Measurements from ENCODE around the gene ROR2.

Gene ROR2

GRCh38 chr9:91589101-91589553 lies 360.9 kb downstream of the ROR2 start:
- DNase-seq (ENCODE audit: low read depth in 2 of 3, low spot score in 2 of 3): no peak

GRCh38 chr9:91586282-91586681 lies 363.7 kb downstream of the ROR2 start:
- DNase-seq (ENCODE audit: low read depth in 2 of 3, low spot score in 2 of 3): no peak

DNA sequence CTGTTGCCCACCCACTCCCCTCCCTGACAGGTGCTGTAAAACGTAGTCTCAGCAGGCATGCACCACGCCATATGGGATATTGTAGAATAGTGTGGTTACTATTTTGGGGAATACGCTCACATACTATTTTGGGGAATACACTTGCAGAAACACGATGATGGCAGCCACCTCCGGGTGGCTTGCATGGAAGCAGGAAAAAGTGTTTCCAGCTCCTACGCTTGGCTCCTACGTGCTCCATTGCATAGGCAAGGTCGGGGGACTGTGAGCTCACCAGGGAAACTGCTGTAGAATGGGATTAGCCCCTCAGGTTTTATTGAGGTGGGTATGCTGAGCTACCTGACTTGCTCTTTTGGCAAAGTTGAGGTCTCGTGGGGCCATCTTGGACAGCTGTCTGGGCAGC lies 366.1 kb downstream of the ROR2 start:
- no peak for DNase-seq (ENCODE audit: low read depth in 2 of 3, low spot score in 2 of 3)

DNA sequence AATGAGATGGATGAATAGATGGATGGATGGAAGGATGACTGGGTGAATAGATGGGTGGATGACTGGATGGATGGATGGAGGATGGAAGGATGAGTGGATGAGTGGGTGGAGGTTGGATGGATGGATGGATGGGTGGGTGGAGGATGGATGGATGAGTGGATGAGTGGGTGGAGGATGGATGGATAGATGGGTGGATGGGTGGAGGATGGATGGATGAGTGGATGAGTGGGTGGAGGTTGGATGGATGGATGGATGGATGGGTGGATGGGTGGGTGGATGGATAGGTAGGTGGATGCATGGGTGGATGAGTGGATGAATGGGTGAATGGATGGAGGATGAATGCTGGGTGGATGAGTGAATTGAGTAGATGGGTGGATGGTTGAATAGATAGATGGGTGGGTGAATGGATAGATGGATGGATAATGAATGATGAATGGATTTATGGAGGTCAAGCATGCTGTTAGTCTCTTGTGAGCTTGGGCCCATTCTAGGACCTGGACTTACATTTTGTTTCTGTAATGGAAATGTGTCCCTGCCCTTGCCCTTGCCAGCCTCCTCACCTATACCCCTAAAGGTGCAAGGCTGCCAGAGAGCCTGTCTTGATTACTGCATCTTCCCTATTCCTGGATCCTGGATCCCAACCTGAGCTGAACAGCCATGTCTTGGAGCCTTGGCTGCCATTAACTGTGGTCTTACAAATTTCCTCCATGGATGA lies 366.7 kb downstream of the ROR2 start:
- DNase-seq (ENCODE audit: low read depth in 2 of 3, low spot score in 2 of 3): no peak

DNA sequence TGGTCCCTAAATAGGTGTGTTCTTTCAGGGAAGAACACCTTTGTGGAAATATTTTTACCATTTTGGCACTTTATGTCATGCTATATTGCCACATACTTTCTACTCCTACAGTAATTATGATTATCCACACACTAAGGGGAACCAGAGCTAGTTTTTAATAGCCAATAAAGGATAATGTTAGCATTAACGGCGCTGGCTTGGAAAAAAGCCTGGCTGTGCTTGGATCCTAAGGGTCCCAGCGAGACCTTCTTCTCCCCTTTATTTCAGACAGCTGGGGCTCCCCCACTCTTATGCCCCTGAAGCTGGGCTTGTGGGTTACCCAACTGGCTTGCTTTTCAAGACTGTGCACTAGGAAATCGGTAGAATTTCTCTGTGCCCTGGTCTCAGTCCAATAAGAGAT lies 367.8 kb downstream of the ROR2 start:
- no peak for DNase-seq (ENCODE audit: low read depth in 2 of 3, low spot score in 2 of 3)

GRCh38 chr9:91580136-91580535 lies 369.9 kb downstream of the ROR2 start:
- no peak for DNase-seq (ENCODE audit: low read depth in 2 of 3, low spot score in 2 of 3)

- DNase-seq (ENCODE audit: low read depth in 2 of 3, low spot score in 2 of 3): no peak
Measured at GRCh38 chr9:91578911-91579310, 371.1 kb downstream of the ROR2 start.

DNA sequence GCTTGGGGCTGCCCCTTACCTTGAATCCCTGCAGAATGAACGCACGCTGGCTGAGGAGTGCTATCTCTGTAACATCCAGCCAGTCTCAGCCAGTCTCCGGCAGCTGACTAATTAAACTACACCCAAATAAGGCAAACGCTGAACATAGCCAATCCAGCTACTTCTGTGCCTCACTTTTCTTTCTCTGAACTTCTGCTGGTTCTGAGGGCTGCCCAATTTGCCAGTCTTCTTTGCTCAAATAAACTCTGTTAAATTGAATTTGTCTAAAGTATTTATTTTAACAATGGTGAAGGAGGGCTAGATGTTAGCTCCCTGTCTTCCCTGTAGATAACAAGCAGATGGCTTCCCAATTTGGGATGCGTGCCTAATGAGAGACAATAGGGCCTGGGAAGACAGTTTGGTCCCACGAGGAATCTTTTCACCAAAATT lies 372.4 kb downstream of the ROR2 start:
- no peak for DNase-seq (ENCODE audit: low read depth in 2 of 3, low spot score in 2 of 3)

- DNase-seq (ENCODE audit: low read depth in 2 of 3, low spot score in 2 of 3): no peak
Measured at GRCh38 chr9:91572811-91573210, 377.2 kb downstream of the ROR2 start.

DNA sequence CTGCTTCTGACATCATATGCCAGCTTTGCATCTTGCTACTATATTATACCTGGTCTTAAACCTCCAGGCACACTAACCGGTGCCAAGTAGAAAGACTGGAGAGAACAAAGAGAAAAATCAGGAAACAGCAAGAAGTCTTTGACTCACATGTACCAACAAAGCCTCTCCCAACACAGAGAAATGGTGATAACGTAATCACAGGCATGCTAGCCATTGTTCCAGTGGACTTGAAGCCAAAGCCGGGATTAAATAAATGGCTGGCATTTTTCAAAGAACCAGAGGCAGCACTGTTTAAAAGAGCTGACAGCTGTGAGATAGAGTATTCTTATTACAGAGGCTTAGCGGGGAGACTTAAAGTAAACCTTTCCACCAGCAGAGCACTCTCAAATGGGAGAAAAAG lies 378.0 kb downstream of the ROR2 start:
- DNase-seq (ENCODE audit: low read depth in 2 of 3, low spot score in 2 of 3): no peak

GRCh38 chr9:91571036-91571435 lies 379.0 kb downstream of the ROR2 start:
- no peak for DNase-seq (ENCODE audit: low read depth in 2 of 3, low spot score in 2 of 3)

DNA sequence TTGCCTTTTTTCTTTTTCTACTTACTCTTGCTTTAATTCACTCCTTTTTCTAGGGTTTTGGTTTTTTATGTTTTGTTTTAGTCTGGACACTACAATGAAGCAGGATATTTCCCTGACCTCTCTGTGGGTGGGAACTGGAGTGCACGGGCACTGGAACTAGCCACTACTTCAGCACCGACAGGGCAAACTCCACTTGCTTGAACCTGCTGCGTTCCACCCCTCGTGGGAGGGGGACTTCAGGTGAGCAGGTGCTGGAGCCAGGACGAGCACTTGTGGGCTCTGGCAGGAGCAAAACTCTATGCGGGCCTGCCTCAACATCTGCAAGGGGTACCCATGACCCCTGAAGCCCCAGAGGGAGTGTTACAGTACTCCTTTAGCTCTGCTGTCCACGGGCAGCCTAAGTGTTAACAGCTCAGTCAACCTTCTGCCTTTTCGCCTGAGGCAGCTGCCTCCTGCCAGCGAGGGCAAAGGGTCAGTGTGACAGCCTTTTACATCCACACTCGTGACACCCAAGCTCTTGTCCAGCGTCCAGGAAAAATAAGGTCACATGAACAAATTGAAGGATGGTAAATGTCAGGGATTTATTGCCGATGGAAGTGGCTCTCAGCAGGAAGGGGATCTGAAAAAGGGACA lies 382.3 kb downstream of the ROR2 start:
- DNase-seq (ENCODE audit: low read depth in 2 of 3, low spot score in 2 of 3): no peak

DNA sequence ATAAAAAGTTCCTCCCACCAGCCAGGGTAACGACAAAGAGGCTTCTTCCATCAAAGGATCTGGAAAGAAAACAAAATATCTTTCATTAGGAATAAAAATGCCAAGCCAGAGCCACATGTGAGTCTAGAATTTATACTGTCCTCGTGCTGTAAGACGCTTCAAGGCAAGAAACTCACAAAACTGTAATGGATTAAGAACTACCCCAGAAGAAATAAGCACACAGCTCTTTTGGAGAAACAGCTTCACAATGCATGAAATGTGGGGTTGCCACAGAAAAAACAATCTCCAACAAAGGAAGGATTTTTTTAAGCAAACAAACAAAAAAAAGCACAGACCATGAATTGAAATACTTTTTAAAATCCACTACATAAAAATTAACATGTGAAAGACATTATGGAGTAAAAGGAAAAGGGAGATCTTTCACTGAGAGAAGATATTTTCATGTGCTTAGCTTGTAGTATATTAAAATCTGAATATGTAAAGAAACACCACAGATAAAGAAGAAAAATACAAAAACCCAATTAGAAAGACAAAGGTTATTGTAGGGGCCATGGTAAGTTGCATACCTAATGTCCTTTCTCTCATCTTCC lies 385.9 kb downstream of the ROR2 start:
- no peak for DNase-seq (ENCODE audit: low read depth in 2 of 3, low spot score in 2 of 3)

GRCh38 chr9:91562416-91562815 lies 387.6 kb downstream of the ROR2 start:
- DNase-seq (ENCODE audit: low read depth in 2 of 3, low spot score in 2 of 3): no peak

DNA sequence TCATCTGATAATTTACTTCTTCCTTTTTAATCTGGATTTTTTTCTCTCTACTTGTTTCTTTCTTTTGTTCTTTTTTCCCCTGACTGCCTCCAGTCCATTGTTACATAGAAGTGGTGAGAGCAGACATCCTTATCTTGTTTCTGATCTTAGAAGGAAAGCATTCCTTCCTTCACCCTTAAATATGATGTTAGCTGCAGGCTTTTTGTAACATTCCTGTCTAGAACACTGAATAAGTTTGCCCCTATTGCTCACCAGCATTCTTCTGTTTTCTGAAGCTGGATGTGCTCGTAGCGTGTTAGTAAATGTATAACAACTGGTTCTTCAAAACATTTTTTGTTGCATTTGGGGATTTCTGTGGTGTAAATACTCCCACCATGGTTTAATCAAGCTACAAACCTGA lies 389.7 kb downstream of the ROR2 start:
- DNase-seq (ENCODE audit: low read depth in 2 of 3, low spot score in 2 of 3): no peak

GRCh38 chr9:91558879-91559278 lies 391.1 kb downstream of the ROR2 start:
- no peak for DNase-seq (ENCODE audit: low read depth in 2 of 3, low spot score in 2 of 3)

DNA sequence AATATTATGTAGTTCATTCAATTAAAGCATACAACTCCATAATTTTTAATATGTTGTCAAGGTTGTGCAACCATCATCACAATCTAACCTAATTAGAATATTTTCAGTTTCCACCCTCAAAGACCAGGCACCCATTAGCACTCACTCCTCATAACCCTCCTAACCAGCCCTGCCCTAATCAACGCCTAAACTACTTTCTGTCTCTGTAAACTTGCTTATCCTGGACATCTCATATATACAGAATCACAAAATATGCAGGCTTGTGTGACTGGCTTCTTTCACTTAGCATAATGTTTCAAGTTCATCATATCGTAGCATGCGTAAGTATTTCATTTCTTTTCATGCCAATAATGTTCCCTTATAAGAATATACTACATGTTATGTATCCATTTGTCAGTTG lies 391.6 kb downstream of the ROR2 start:
- DNase-seq (ENCODE audit: low read depth in 2 of 3, low spot score in 2 of 3): no peak

DNA sequence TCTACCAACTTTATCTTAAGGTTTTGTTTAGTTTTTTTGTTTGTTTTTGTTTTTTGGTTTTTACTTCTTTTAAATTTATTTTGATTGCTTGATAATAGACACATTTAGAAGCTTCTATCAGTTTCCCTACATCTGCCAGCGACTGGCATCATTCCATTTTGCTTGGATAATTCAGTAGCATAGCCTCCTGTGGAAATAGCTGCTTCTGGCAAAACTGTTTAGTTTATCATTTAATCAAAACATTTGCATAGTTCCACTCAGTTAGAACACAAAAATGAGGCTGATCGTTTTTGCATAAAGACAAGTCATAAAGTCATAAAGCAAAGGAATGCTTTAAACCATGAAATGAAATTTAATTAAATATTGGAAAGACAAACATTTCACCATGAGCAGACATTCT lies 392.7 kb downstream of the ROR2 start:
- DNase-seq (ENCODE audit: low read depth in 2 of 3, low spot score in 2 of 3): no peak

DNA sequence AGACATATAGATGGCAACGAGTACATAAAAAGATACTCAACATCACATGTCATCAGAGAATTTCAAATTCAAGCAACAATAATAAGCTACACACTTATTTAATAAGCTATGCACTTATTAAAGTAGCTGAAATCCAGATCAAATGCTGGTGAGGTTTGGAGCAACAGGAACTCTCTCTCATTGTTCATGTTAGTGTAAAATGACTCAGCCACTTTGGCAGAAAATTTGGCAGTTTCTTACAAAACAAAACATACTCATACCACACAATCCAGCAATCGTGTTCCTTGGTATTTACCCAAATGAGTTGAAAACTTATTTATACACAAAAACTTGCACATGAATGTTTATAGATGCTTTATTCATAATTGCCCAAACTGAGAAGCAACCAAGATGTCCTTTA lies 394.9 kb downstream of the ROR2 start:
- DNase-seq (ENCODE audit: low read depth in 2 of 3, low spot score in 2 of 3): no peak

DNA sequence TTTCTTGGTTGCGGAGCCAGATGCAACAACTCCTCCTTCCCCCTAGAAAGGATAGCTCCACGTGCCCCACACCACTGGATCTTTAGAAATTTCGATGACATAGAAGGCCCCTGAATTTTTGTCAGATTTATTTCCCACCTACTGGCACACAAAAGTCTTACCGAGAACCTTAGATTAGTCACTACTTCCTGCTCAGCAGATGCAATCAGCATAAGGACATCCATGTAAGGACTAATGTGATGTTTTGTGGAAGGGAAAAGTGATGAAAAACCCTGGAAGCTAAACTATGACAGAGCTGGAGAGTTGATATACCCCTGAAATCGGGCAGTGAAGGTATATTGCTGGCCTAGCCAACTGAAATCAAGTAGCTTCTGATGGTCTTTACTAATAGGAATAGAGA lies 400.9 kb downstream of the ROR2 start:
- no peak for DNase-seq (ENCODE audit: low read depth in 2 of 3, low spot score in 2 of 3)

DNA sequence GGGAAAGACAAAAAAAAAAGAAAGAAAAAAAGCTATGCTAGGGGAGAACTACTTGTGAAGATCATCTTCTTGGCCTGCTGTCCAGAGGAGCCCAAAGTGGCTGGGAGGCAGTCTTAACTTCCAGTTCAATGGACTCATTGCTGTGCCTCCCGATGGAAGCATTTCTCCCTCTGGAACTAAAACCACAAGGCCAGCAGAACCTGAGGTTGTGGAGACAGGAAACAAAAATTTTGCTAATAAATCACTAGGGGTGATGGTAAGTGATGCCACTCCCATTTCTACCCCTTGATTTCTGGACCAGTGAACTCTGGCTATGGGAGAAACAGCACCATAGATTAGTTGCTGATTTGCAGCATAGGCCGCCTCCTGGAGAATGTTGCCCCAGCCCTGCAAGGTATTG lies 402.9 kb downstream of the ROR2 start:
- DNase-seq (ENCODE audit: low read depth in 2 of 3, low spot score in 2 of 3): no peak

DNA sequence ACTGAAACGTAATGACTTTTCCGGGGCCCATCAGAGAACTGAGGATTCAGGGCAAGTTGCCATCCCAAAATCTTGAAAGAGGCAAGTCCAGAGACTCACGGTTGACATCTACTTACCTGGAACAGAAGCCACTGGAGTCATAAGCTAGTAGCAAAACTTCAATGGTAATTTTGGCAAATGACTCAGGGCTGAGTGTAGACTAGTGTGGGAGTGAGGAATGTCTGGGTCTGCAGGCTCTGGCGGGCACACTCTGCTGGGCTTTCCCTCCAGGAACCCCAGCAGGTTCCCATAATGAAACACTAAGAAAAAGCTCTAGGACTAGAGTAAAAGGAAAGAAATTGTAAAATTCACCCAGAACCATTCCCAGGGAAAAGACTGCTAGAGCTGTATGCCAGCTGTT lies 403.5 kb downstream of the ROR2 start:
- DNase-seq (ENCODE audit: low read depth in 2 of 3, low spot score in 2 of 3): no peak

DNA sequence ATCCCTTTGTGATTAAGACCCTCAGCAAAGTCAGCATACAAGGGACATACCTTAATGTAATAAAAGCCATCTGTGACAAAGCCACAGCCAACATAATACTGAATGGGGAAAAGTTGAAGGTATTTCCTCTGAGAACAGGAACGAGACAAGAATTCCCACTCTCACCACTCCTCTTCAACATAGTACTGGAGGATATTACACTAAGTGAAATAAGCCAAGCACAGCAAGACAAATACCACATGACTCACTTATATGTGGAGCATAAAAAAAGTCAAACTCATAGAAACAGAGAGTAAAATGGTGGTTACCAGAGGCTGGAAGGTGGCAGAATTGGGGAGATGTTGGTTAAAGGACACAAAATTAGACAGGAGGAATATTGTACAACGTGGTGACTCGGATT lies 408.3 kb downstream of the ROR2 start:
- no peak for DNase-seq (ENCODE audit: low read depth in 2 of 3, low spot score in 2 of 3)

Data from activated CD8-positive, alpha-beta memory T cell treated with anti-CD3 and anti-CD28 coated beads for 48 hours (primary cell).